ENCODE measurements around the gene STRADA.

Gene STRADA

GRCh38 chr17:63701868-63702720, 39.5 kb downstream of the STRADA start:
- H3K27ac Mint-ChIP-seq: peak overlapping the region; percentile 94
- peaks cover 47% of the 10 kb centered on the region for H3K4me1 Mint-ChIP-seq (ENCODE audit: low read depth)
- H3K4me3 Mint-ChIP-seq: peak overlapping the region; percentile 92
- DNase-seq (ENCODE audit: low spot score): peak; percentile 74
- peaks cover 58% of the 10 kb centered on the region for H3K36me3 Mint-ChIP-seq (ENCODE audit: low read depth)
- no peaks in the 10 kb centered on the region for H3K9me3 Mint-ChIP-seq
- no peaks in the 10 kb centered on the region for H3K27me3 Mint-ChIP-seq (ENCODE audit: low read depth)

- Mint-ChIP-seq H3K4me1 (ENCODE audit: low read depth) (peaks cover 48% of the 10 kb centered on the region), H3K27me3 (ENCODE audit: low read depth) (no peaks in the 10 kb centered on the region), H3K4me3 (peak overlapping the region; percentile 92), H3K36me3 (ENCODE audit: low read depth) (peaks cover 63% of the 10 kb centered on the region), H3K27ac (peak overlapping the region; percentile 94), H3K9me3 (no peaks in the 10 kb centered on the region)
- DNase-seq (ENCODE audit: low spot score): no peak
These were observed 40.2 kb downstream of the STRADA start for GRCh38 chr17:63701456-63701820.

GRCh38 chr17:63700528-63701455, 40.8 kb downstream of the STRADA start:
- peaks cover 63% of the 10 kb centered on the region for H3K36me3 Mint-ChIP-seq (ENCODE audit: low read depth)
- no peaks in the 10 kb centered on the region for H3K9me3 Mint-ChIP-seq
- no peaks in the 10 kb centered on the region for H3K27me3 Mint-ChIP-seq (ENCODE audit: low read depth)
- peaks cover 47% of the 10 kb centered on the region for H3K4me1 Mint-ChIP-seq (ENCODE audit: low read depth)
- peak overlapping the region; percentile 92 for H3K4me3 Mint-ChIP-seq
- DNase-seq (ENCODE audit: low spot score): peak; percentile 64
- peak overlapping the region; percentile 94 for H3K27ac Mint-ChIP-seq

GRCh38 chr17:63699638-63700527, 41.7 kb downstream of the STRADA start, which contains the start of gene LIMD2:
LIMD2 (minus strand) TSS chr17:63700125; CDS start chr17:63699298, 827 bp downstream.
- Mint-ChIP-seq H3K36me3 (ENCODE audit: low read depth) (peaks cover 63% of the 10 kb centered on the region), H3K9me3 (no peaks in the 10 kb centered on the region), H3K4me1 (ENCODE audit: low read depth) (peaks cover 46% of the 10 kb centered on the region), H3K27ac (peak within 1 kb of the TSS; percentile 94), H3K27me3 (ENCODE audit: low read depth) (no peaks in the 10 kb centered on the region), H3K4me3 (peak within 1 kb of the TSS; percentile 94)
- DNase-seq (ENCODE audit: low spot score): peak; percentile 71

- no peaks in the 10 kb centered on the region for H3K27me3 Mint-ChIP-seq (ENCODE audit: low read depth)
- no peaks in the 10 kb centered on the region for H3K9me3 Mint-ChIP-seq
- peaks cover 49% of the 10 kb centered on the region for H3K4me1 Mint-ChIP-seq (ENCODE audit: low read depth)
- peak overlapping the region; percentile 94 for H3K27ac Mint-ChIP-seq
- peak; percentile 75 for DNase-seq (ENCODE audit: low spot score)
- H3K4me3 Mint-ChIP-seq: peak overlapping the region; percentile 94
- H3K36me3 Mint-ChIP-seq (ENCODE audit: low read depth): peaks cover 63% of the 10 kb centered on the region
These were observed 42.5 kb downstream of the STRADA start for GRCh38 chr17:63698886-63699637.

- Mint-ChIP-seq H3K36me3 (ENCODE audit: low read depth) (peaks cover 57% of the 10 kb centered on the region), H3K4me1 (ENCODE audit: low read depth) (peaks cover 43% of the 10 kb centered on the region), H3K9me3 (no peaks in the 10 kb centered on the region), H3K4me3 (peak overlapping the region; percentile 94), H3K27ac (peak overlapping the region; percentile 94), H3K27me3 (ENCODE audit: low read depth) (no peaks in the 10 kb centered on the region)
- peak; percentile 27 for DNase-seq (ENCODE audit: low spot score)
These were observed 43.2 kb downstream of the STRADA start for GRCh38 chr17:63698381-63698885.

GRCh38 chr17:63697341-63698286, 44.0 kb downstream of the STRADA start:
- Mint-ChIP-seq H3K4me1 (ENCODE audit: low read depth) (peaks cover 36% of the 10 kb centered on the region), H3K4me3 (peak overlapping the region; percentile 94), H3K9me3 (no peaks in the 10 kb centered on the region), H3K27me3 (ENCODE audit: low read depth) (no peaks in the 10 kb centered on the region), H3K36me3 (ENCODE audit: low read depth) (peaks cover 49% of the 10 kb centered on the region), H3K27ac (peak overlapping the region; percentile 94)
- peak; percentile 74 for DNase-seq (ENCODE audit: low spot score)

- Mint-ChIP-seq H3K4me1 (ENCODE audit: low read depth) (peaks cover 26% of the 10 kb centered on the region), H3K36me3 (ENCODE audit: low read depth) (peaks cover 47% of the 10 kb centered on the region), H3K9me3 (no peaks in the 10 kb centered on the region), H3K4me3 (peak overlapping the region; percentile 94), H3K27ac (peak overlapping the region; percentile 94), H3K27me3 (ENCODE audit: low read depth) (no peaks in the 10 kb centered on the region)
- DNase-seq (ENCODE audit: low spot score): peak; percentile 19
These were observed 45.1 kb downstream of the STRADA start for GRCh38 chr17:63696381-63696961.

- Mint-ChIP-seq H3K27me3 (ENCODE audit: low read depth) (no peaks in the 10 kb centered on the region), H3K9me3 (no peaks in the 10 kb centered on the region), H3K36me3 (ENCODE audit: low read depth) (peaks cover 46% of the 10 kb centered on the region), H3K27ac (peak overlapping the region; percentile 94), H3K4me3 (peak overlapping the region; percentile 94), H3K4me1 (ENCODE audit: low read depth) (peaks cover 22% of the 10 kb centered on the region)
- DNase-seq (ENCODE audit: low spot score): no peak
These were observed 45.7 kb downstream of the STRADA start for GRCh38 chr17:63695889-63696288.

- no peak for DNase-seq (ENCODE audit: low spot score)
- Mint-ChIP-seq H3K4me3 (peak overlapping the region; percentile 21), H3K27ac (peak overlapping the region; percentile 72), H3K9me3 (no peaks in the 10 kb centered on the region), H3K27me3 (ENCODE audit: low read depth) (no peaks in the 10 kb centered on the region), H3K36me3 (ENCODE audit: low read depth) (peaks cover 53% of the 10 kb centered on the region), H3K4me1 (ENCODE audit: low read depth) (peaks cover 22% of the 10 kb centered on the region)
These were observed 46.4 kb downstream of the STRADA start for GRCh38 chr17:63694950-63695773.
